GM21360 (cell line): Measurements from ENCODE around the gene GRN.
A peak's percentile ranks its signal among the peaks of the same experiment; 100 is the strongest.
"Not testable (repeated sequence)": the region's sequence is repeated elsewhere in the genome, so short reads cannot be mapped to it uniquely, and the experiment has no call there.

Experiments used
- ATAC-seq: cut with Tn5 transposase; IDR thresholded peaks from one replicate; pipeline ENCODE4 v1.9.1; 2021; ENCODE audit warnings: mild to moderate bottlenecking, moderate library complexity; ENCODE audit not compliant: unreplicated experiment

The GRN gene

GRCh38 chr17:44345454-44346026 lies 438 bp downstream of the GRN start:
- no peak for ATAC-seq

- no peak for ATAC-seq
Observed at GRCh38 chr17:44346064-44346844, 1.2 kb downstream of the GRN start.

GRCh38 chr17:44347206-44348055 lies 2.3 kb downstream of the GRN start:
- ATAC-seq: not testable (repeated sequence)

- peak; percentile 43 for ATAC-seq
Observed at GRCh38 chr17:44348234-44348987, 3.3 kb downstream of the GRN start.

- no peak for ATAC-seq
Observed at GRCh38 chr17:44348988-44349364, 3.9 kb downstream of the GRN start.

GRCh38 chr17:44349553-44350070 lies 4.5 kb downstream of the GRN start:
- no peak for ATAC-seq

GRCh38 chr17:44350733-44351226 lies 5.7 kb downstream of the GRN start:
- ATAC-seq: no peak

- no peak for ATAC-seq
Observed at GRCh38 chr17:44351464-44351863, 6.4 kb downstream of the GRN start.

GRCh38 chr17:44351961-44352827 lies 7.1 kb downstream of the GRN start:
- ATAC-seq: no peak

- ATAC-seq: no peak
Observed at GRCh38 chr17:44352828-44353671, 7.9 kb downstream of the GRN start.

- no peak for ATAC-seq
Observed at GRCh38 chr17:44353672-44354331, 8.7 kb downstream of the GRN start.

GRCh38 chr17:44354582-44355561 lies 9.8 kb downstream of the GRN start:
- ATAC-seq: no peak

GRCh38 chr17:44355642-44356099 lies 10.6 kb downstream of the GRN start:
- no peak for ATAC-seq

GRCh38 chr17:44356241-44356640 lies 11.1 kb downstream of the GRN start:
- ATAC-seq: no peak

- ATAC-seq: no peak
Observed at GRCh38 chr17:44358066-44358465, 13.0 kb downstream of the GRN start.

- ATAC-seq: no peak
Observed at GRCh38 chr17:44359006-44359405, 13.9 kb downstream of the GRN start.
